SK-N-MC (cell line): Measurements from ENCODE around the gene CIB1.
A peak's percentile ranks its signal among the peaks of the same experiment; 100 is the strongest.

ENCODE experiments used
- DNase-seq: peaks from one replicate; pipeline ENCODE4 v3.0.0-alpha.2; 2011; ENCODE audit warnings: low read depth, low spot score
- H3K27ac ChIP-seq: fragments of 200-600 bp; sonication (generic); 2 replicates; pipeline ENCODE4 v1.5.1; 2016; ENCODE audit warnings: mixed run types
- H3K36me3 ChIP-seq: fragments of 200-600 bp; sonication (generic); 2 replicates; pipeline ENCODE4 v1.6.1; 2017; ENCODE audit warnings: antibody characterized with exemption, low read length, mixed read lengths; ENCODE audit not compliant: insufficient read depth
- H3K4me3 ChIP-seq: fragments of 200-600 bp; sonication (generic); 2 replicates; pipeline ENCODE4 v1.5.1; 2016
- H3K9ac ChIP-seq: fragments of 200-600 bp; sonication (generic); 2 replicates; pipeline ENCODE4 v1.8.0; 2017; ENCODE audit warnings: mixed run types, mixed read lengths; ENCODE audit not compliant: insufficient read length
- H3K9me3 ChIP-seq: fragments of 200-600 bp; sonication (generic); 2 replicates; pipeline ENCODE4 v1.6.1; 2017; ENCODE audit warnings: low read depth, mild to moderate bottlenecking, antibody characterized with exemption, low read length, moderate library complexity, mixed read lengths
- EZH2 ChIP-seq: fragments of 200-600 bp; sonication (generic); IDR thresholded peaks from one replicate; pipeline ENCODE4 v1.6.1; 2017; ENCODE audit warnings: antibody characterized with exemption
- FOXP2 ChIP-seq: optimal IDR thresholded peaks from 2 replicates; pipeline ENCODE3; 2011; ENCODE audit warnings: mild to moderate bottlenecking, moderate library complexity; ENCODE audit not compliant: insufficient read depth; ENCODE audit errors: extremely low read length, control extremely low read depth
- POLR2AphosphoS5 ChIP-seq: IDR thresholded peaks from 2 replicates; pipeline ENCODE4 v1.6.1; 2012; ENCODE audit warnings: mild to moderate bottlenecking, low read depth, low read length, borderline replicate concordance

Gene CIB1

DNA sequence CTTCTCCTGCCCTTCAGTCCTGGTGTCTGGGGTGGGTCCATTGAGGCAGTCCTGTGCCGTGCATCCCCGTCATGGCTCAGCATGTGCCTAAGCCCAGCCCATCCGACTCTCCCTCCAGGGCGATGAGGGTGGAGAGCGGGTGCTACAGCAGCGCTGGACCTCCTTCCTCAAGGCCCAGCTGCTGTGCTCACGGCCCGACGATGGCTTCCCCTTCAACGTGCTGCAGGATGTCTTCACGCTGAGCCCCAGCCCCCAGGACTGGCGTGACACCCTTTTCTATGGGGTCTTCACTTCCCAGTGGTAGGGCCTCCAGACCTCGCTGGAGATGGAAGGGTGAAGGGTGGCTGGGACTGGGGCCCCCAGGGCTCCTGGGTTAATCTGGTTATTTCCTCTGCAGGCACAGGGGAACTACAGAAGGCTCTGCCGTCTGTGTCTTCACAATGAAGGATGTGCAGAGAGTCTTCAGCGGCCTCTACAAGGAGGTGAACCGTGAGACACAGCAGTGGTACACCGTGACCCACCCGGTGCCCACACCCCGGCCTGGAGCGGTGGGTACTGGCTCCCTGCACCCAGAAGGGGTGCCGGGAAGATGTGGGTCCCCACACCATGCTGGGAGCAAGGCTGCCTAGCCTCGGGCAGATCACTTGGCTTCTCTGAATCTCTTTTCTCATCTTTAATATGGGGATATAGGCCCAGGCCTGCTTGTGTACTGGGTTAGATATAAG is 10.1 kb downstream of the CIB1 start:
- no peak for DNase-seq
- H3K36me3 ChIP-seq: no peaks in the 10 kb centered on the region
- H3K4me3 ChIP-seq: no peak overlapping the region
- H3K9me3 ChIP-seq: no peaks in the 10 kb centered on the region
- no peak overlapping the region for H3K9ac ChIP-seq
- TF ChIP-seq FOXP2 (no peak), POLR2AphosphoS5 (no peak), EZH2 (no peak)
- H3K27ac ChIP-seq: no peak overlapping the region

DNA sequence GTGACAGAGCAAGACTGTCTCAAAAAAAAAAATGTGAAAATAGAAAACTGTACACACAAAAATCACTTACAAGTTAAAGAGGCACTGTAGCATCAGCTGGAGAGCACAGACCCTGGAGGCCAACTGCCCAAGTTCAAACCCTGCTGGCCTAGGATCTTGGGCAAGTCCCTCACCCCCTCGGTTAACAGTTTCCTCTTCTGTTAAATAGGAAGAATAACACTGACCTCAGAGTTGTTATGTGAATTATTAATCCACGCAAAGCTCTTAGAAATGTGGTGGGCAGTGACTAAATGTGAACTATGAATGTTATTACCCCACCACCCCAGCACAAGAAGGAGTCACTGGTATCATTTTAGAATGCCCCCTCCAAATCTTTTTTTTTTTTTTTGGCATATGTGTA is 11.2 kb downstream of the CIB1 start:
- no peak overlapping the region for H3K9ac ChIP-seq
- no peak for TF ChIP-seq POLR2AphosphoS5
- TF ChIP-seq EZH2: no peak
- no peak for TF ChIP-seq FOXP2
- no peak overlapping the region for H3K4me3 ChIP-seq
- no peak overlapping the region for H3K27ac ChIP-seq
- H3K9me3 ChIP-seq: no peaks in the 10 kb centered on the region
- DNase-seq: no peak
- no peaks in the 10 kb centered on the region for H3K36me3 ChIP-seq

DNA sequence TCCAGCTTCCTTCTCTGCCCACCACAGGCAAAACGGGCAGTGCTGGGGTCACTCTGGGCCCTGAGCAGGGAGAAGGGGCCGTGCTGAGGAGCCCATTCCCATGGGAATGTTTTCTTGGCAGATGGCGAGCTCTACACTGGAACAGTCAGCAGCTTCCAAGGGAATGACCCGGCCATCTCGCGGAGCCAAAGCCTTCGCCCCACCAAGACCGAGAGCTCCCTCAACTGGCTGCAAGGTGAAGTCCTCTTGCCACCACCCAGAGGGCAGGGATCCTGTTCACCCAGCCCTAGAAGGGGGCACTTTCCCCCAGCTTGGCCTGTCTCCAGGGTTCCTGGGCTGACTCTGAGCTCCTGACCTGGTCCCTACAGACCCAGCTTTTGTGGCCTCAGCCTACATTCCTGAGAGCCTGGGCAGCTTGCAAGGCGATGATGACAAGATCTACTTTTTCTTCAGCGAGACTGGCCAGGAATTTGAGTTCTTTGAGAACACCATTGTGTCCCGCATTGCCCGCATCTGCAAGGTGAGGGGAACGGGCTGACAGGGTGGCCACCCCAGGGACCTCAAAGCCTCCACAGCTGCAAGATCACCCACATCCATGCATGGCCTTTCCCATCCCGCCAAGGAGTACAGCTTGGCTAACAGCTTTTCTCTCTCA is 12.4 kb downstream of the CIB1 start:
- H3K36me3 ChIP-seq: no peaks in the 10 kb centered on the region
- TF ChIP-seq FOXP2 (no peak), POLR2AphosphoS5 (no peak), EZH2 (no peak)
- no peak overlapping the region for H3K9ac ChIP-seq
- no peaks in the 10 kb centered on the region for H3K9me3 ChIP-seq
- H3K4me3 ChIP-seq: no peak overlapping the region
- DNase-seq: no peak
- no peak overlapping the region for H3K27ac ChIP-seq

- H3K4me3 ChIP-seq: no peak overlapping the region
- no peaks in the 10 kb centered on the region for H3K36me3 ChIP-seq
- no peak overlapping the region for H3K9ac ChIP-seq
- no peak for DNase-seq
- no peak overlapping the region for H3K27ac ChIP-seq
- no peaks in the 10 kb centered on the region for H3K9me3 ChIP-seq
- TF ChIP-seq POLR2AphosphoS5 (no peak), EZH2 (no peak), FOXP2 (no peak)
Observed at GRCh38 chr15:90219421-90220141, 14.2 kb downstream of the CIB1 start.

DNA sequence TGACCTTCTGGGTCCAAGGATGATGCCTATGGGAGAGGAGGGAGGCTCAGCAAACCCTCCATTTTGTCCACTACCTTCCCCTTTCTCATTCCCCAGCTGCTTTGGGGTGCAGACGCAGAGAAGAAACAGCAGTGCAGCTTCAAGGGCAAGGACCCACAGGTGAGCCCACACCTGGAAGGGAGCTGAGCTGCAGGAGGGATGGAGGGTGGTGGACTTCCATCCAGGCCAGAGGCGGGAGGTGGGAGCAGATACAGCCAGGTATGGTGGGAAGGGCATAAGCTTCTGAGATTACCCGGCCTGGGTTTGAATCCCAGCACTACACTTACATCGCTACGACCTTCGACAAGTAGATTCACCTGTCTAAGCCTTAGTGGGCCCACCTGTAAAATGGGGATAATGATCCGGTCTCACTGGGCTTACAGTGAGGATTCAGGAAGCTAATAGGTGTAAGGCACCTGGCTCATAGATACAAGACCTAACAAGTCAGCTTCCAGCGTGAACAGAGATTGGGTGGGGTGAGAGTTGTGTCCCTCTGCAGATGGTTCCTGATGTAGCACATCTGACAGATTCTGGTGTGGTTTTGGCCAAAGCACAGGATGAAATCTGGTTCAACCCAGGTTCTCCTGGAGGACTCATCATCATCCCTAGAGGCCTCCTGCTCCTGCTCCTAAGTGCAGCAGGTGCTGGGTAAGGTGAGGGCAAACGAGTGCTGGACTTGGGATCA is 15.9 kb downstream of the CIB1 start:
- Histone ChIP-seq H3K4me3 (no peak overlapping the region), H3K9me3 (no peaks in the 10 kb centered on the region), H3K9ac (no peak overlapping the region), H3K27ac (no peak overlapping the region), H3K36me3 (no peaks in the 10 kb centered on the region)
- TF ChIP-seq POLR2AphosphoS5 (no peak), FOXP2 (no peak), EZH2 (no peak)
- DNase-seq: no peak

GRCh38 chr15:90214553-90215196 is 19.1 kb downstream of the CIB1 start:
- no peak overlapping the region for H3K27ac ChIP-seq
- TF ChIP-seq FOXP2 (no peak), EZH2 (no peak), POLR2AphosphoS5 (no peak)
- H3K9ac ChIP-seq: no peak overlapping the region
- no peak for DNase-seq
- H3K9me3 ChIP-seq: no peaks in the 10 kb centered on the region
- no peak overlapping the region for H3K4me3 ChIP-seq
- no peaks in the 10 kb centered on the region for H3K36me3 ChIP-seq

DNA sequence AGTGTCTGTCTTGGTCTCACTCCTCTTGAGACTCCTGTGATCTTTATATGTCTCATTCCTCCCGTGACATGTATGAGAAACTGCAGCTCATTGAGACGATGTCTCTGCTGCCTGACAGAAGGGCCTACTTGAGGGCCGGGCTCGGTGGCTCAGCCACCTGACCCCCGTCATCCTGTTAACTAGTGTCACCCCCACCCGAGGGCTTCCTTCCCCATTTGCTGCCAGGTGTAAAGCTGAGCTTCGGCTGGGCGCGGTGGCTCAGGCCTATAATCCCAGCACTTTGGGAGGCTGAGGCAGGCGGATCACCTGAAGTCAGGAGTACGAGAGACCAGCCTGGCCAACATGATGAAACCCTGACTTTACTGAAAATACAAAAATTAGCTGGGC is 19.9 kb downstream of the CIB1 start:
- Histone ChIP-seq H3K36me3 (no peaks in the 10 kb centered on the region), H3K27ac (0 out of 2 replicates have a peak overlapping the region, but pooled peaks have one; percentile 19), H3K4me3 (no peak overlapping the region), H3K9me3 (no peaks in the 10 kb centered on the region), H3K9ac (no peak overlapping the region)
- no peak for DNase-seq
- TF ChIP-seq FOXP2: no peak
